Gastrocnemius medialis (tissue), 4 donors: Measurements from ENCODE around the gene ADAMTS19. TPM values are rescaled to one million over a fixed set of nuclear protein-coding genes. Genes with fewer than 3 reads are reported as not detected.
"Not testable (repeated sequence)": the region's sequence is repeated elsewhere in the genome, so short reads cannot be mapped to it uniquely, and the experiment has no call there.

Source experiments
- ATAC-seq, 2 donors: fragments of 150-250 bp; one replicate each; pipeline ENCODE4 v1.9.1; 2016
- DNase-seq, 2 donors: peaks; one replicate each; pipeline ENCODE4 v3.0.0-alpha.2; 2019
- H3K27ac ChIP-seq, 4 donors: fragments of 200-600 bp; sonication (generic); 1 replicate in 1 of 4; 2 replicates in 3 of 4; pipeline ENCODE4 v1.5.1; 2016 to 2018; ENCODE audit warnings: mild to moderate bottlenecking in 2 of 4, moderate library complexity in 1 of 4
- H3K27me3 ChIP-seq, 3 donors: fragments of 200-600 bp; sonication (generic) in 2 of 3; 1 replicate in 1 of 3; 2 replicates in 2 of 3; pipeline versions ENCODE4 v1.5.1 to v1.6.0; 2016 to 2019; ENCODE audit warnings: mild to moderate bottlenecking in 1 of 3, moderate library complexity in 1 of 3
- H3K36me3 ChIP-seq, 2 donors: fragments of 200-600 bp; sonication (generic) in 1 of 2; one replicate each; pipeline ENCODE4 v1.5.1; 2017 to 2018
- H3K4me1 ChIP-seq, 2 donors: fragments of 200-600 bp; sonication (generic) in 1 of 2; one replicate each; pipeline ENCODE4 v1.5.1; 2016 to 2017; ENCODE audit warnings: mild to moderate bottlenecking in 2 of 2
- H3K4me3 ChIP-seq, 4 donors: fragments of 200-600 bp; sonication (generic) in 3 of 4; 1 replicate in 1 of 4; 2 replicates in 3 of 4; pipeline ENCODE4 v1.5.1; 2016 to 2019; ENCODE audit warnings: mild to moderate bottlenecking in 2 of 4
- H3K9me3 ChIP-seq, 3 donors: fragments of 200-600 bp; sonication (generic) in 2 of 3; 1 replicate in 1 of 3; 2 replicates in 2 of 3; pipeline ENCODE4 v1.5.1; 2016 to 2019
- POLR2A ChIP-seq, 2 donors: fragments of 450-650 bp; IDR thresholded peaks; one replicate each; pipeline ENCODE4 v1.6.1; 2017; ENCODE audit warnings: antibody characterized with exemption in 2 of 2, mild to moderate bottlenecking in 2 of 2, moderate library complexity in 2 of 2
- in situ Hi-C, 4 donors: fragments of 200-750 bp; cut with MboI; loops; one replicate each; pipeline versions ENCODE4 v1.15.0 to v1.8.0; 2017; ENCODE audit warnings: low sequenced_read_pairs in 4 of 4
- intact Hi-C: fragments of 100-400 bp; cut with DNase I; formaldehyde crosslinking; loops from one replicate; pipeline ENCODE4 v1.15.1; 2023; ENCODE audit warnings: low total_unique reads
- total RNA-seq, 4 donors: library from RNA; depleted of rRNA; stranded (reverse); fragments of >200 nt; gene quantifications; one replicate each; pipeline versions ENCODE4 v1.1.0 to v1.2.3, GENCODE V29; 2016
- TF ChIP-seq, protein P1 (sequence below), 5 experiments: fragments of 450-650 bp in 3 of 5; fragments of 200-600 bp in 2 of 5; sonication (generic) in 2 of 5; IDR thresholded peaks in 4 of 5; conservative IDR thresholded peaks in 1 of 5; 1 replicate in 4 of 5; 2 replicates in 1 of 5; pipeline ENCODE4 v1.5.1; 2016 to 2019; ENCODE audit warnings: antibody characterized with exemption in 5 of 5, mild to moderate bottlenecking in 3 of 5, moderate library complexity in 3 of 5

Gene ADAMTS19
- total RNA-seq, 4 donors from 2014 or later: 0.36 to 2.4 (median 0.80) TPM

- in situ Hi-C loops: no loop called here
- DNase-seq (no peak), ATAC-seq (no peak)
- no peaks in the 10 kb centered on the region for H3K36me3 ChIP-seq
- H3K27ac ChIP-seq: no peak overlapping the region
- TF ChIP-seq POLR2A (IDR thresholded peaks at IDR 0.05): no peak
- TF ChIP-seq, protein P1, sequence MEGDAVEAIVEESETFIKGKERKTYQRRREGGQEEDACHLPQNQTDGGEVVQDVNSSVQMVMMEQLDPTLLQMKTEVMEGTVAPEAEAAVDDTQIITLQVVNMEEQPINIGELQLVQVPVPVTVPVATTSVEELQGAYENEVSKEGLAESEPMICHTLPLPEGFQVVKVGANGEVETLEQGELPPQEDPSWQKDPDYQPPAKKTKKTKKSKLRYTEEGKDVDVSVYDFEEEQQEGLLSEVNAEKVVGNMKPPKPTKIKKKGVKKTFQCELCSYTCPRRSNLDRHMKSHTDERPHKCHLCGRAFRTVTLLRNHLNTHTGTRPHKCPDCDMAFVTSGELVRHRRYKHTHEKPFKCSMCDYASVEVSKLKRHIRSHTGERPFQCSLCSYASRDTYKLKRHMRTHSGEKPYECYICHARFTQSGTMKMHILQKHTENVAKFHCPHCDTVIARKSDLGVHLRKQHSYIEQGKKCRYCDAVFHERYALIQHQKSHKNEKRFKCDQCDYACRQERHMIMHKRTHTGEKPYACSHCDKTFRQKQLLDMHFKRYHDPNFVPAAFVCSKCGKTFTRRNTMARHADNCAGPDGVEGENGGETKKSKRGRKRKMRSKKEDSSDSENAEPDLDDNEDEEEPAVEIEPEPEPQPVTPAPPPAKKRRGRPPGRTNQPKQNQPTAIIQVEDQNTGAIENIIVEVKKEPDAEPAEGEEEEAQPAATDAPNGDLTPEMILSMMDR (IDR thresholded peaks at IDR 0.05 in 4 of 5, conservative IDR thresholded peaks at IDR 0.05 in 1 of 5): no peak
- no peaks in the 10 kb centered on the region for H3K4me1 ChIP-seq
- no peaks in the 10 kb centered on the region for H3K9me3 ChIP-seq
- intact Hi-C loops: no loop called here
- H3K4me3 ChIP-seq: no peak overlapping the region
- no peaks in the 10 kb centered on the region for H3K27me3 ChIP-seq
Observed at GRCh38 chr5:129563585-129563984, 103.5 kb downstream of the ADAMTS19 start.

- in situ Hi-C loops: no loop called here
- Histone ChIP-seq H3K36me3 (no peaks in the 10 kb centered on the region), H3K4me3 (no peak overlapping the region), H3K27me3 (no peaks in the 10 kb centered on the region), H3K4me1 (no peaks in the 10 kb centered on the region), H3K27ac (no peak overlapping the region), H3K9me3 (no peaks in the 10 kb centered on the region)
- intact Hi-C loops: no loop called here
- TF ChIP-seq POLR2A (IDR thresholded peaks at IDR 0.05): no peak
- TF ChIP-seq, protein P1 (IDR thresholded peaks at IDR 0.05 in 4 of 5, conservative IDR thresholded peaks at IDR 0.05 in 1 of 5): no peak
- ATAC-seq (no peak), DNase-seq (no peak)
Observed at GRCh38 chr5:129569295-129569694, 109.2 kb downstream of the ADAMTS19 start.

DNA sequence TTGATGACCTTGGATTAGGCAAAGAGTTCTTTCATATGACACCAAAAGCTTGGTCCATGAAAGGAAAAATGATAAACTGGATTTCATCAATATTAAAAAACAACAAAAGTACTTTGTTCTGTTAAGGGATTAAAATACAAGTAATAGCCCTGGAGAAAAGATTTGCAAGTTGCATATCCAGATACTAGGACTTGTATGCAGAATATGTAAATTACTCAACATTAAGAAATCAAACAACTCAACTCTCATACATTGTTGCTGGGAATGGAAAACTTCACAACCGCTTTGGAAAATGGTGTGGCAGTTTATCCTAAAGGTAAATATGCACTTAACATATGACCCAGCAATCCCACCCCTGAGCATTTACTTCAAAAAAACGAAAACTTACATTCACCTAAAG is 112.0 kb downstream of the ADAMTS19 start:
- H3K27me3 ChIP-seq: no peaks in the 10 kb centered on the region
- no peaks in the 10 kb centered on the region for H3K36me3 ChIP-seq
- ATAC-seq: no peak
- in situ Hi-C loops: no loop called here
- TF ChIP-seq, protein P1 (IDR thresholded peaks at IDR 0.05 in 4 of 5, conservative IDR thresholded peaks at IDR 0.05 in 1 of 5): no peak
- no peak for TF ChIP-seq POLR2A (IDR thresholded peaks at IDR 0.05)
- H3K4me1 ChIP-seq: no peaks in the 10 kb centered on the region
- no peak for DNase-seq
- intact Hi-C loops: no loop called here
- H3K27ac ChIP-seq: no peak overlapping the region
- H3K9me3 ChIP-seq: no peaks in the 10 kb centered on the region
- H3K4me3 ChIP-seq: no peak overlapping the region

DNA sequence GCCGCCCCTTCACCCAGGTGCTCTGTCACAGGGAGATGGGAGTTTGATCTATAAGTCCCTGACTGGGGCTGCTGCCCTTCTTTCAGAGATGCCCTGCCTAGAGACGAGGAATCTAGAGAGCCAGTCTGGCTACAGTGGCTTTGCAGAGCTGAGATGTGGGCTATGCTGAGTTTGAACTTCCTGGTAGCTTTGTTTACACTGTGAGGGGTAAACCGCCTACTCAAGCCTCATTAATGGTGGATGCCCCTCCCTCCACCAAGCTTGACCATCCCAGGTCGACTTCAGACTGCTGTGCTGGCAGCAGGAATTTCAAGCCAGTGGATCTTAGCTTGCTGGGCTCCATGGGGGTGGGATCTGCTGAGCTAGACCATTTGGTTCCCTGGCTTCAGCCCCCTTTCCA is 124.4 kb downstream of the ADAMTS19 start:
- in situ Hi-C loops, intact Hi-C loops, H3K27ac ChIP-seq: not testable (repeated sequence)

GRCh38 chr5:129591508-129592160 is 131.5 kb downstream of the ADAMTS19 start:
- no peaks in the 10 kb centered on the region for H3K9me3 ChIP-seq
- TF ChIP-seq, protein P1 (IDR thresholded peaks at IDR 0.05 in 4 of 5, conservative IDR thresholded peaks at IDR 0.05 in 1 of 5): no peak
- no peak for TF ChIP-seq POLR2A (IDR thresholded peaks at IDR 0.05)
- H3K4me1 ChIP-seq: no peaks in the 10 kb centered on the region
- no peak for ATAC-seq
- H3K36me3 ChIP-seq: no peaks in the 10 kb centered on the region
- H3K4me3 ChIP-seq: no peak overlapping the region
- DNase-seq: no peak
- in situ Hi-C loops: no loop called here
- no peaks in the 10 kb centered on the region for H3K27me3 ChIP-seq
- intact Hi-C loops: no loop called here
- H3K27ac ChIP-seq: no peak overlapping the region

More for the DNA sequence above, 124.4 kb downstream of the ADAMTS19 start:
- not testable (repeated sequence) for DNase-seq, H3K4me3 ChIP-seq, H3K27me3 ChIP-seq, H3K9me3 ChIP-seq, H3K36me3 ChIP-seq, ATAC-seq, H3K4me1 ChIP-seq
